ENCODE data around the gene CHD8. TPM values are rescaled to one million over a fixed set of nuclear protein-coding genes. Genes with fewer than 3 reads are reported as not detected.
"Not testable (repeated sequence)": the region's sequence is repeated elsewhere in the genome, so short reads cannot be mapped to it uniquely, and the experiment has no call there.

The CHD8 gene
- total and polyA plus RNA-seq, 12 donors = 19.4 to 47.5 (median 37.3) TPM

GRCh38 chr14:21467616-21468015, 11.7 kb upstream of the CHD8 start:
- Histone ChIP-seq H3K27me3 (no peaks in the 10 kb centered on the region), H3K36me3 (peaks cover 0 to 97% (median 30%) of the 10 kb centered on the region in 9 donors), H3K4me3 (no peak overlapping the region), H3K9me3 (no peaks in the 10 kb centered on the region), H3K4me1 (no peaks in the 10 kb centered on the region), H3K27ac (no peak overlapping the region)
- DNase-seq = no peak
- no peak for ATAC-seq
- WGBS, 2 donors = 56 to 67% methylated on average over 1 of the region's 1 CpG
- no peak for TF ChIP-seq CTCF (IDR thresholded peaks at IDR 0.05)
- intact Hi-C loops (cut with DNase I) = no loop called here

- no peaks in the 10 kb centered on the region for H3K9me3 ChIP-seq
- peaks cover 6 to 36% (median 25%) of the 10 kb centered on the region in 9 donors for H3K4me1 ChIP-seq
- peak overlapping the region; percentile 30 to 97 (median 94) for H3K27ac ChIP-seq
- H3K36me3 ChIP-seq = peaks cover 0 to 27% (median 4%) of the 10 kb centered on the region in 9 donors
- WGBS, 2 donors = 0 to 1% methylated on average over 17 of the region's 17 CpGs
- H3K4me3 ChIP-seq = peak overlapping the region; percentile 77 to 93 (median 87)
- intact Hi-C loops (cut with DNase I) = loop anchor here in 5 of 10 donors (2.0 to 10.0 kb wide), 4 partner anchors 19 to 102 kb away; partner anchors contain the start of gene SUPT16H (in 1 of the 5)
- no peaks in the 10 kb centered on the region for H3K27me3 ChIP-seq
- DNase-seq (no peak), ATAC-seq (peak in 7 of 8 donors; percentile 7 to 66 (median 29))
- no peak for TF ChIP-seq CTCF (IDR thresholded peaks at IDR 0.05)
Measured at GRCh38 chr14:21455592-21455911, 371 bp downstream of the CHD8 start.

GRCh38 chr14:21454843-21455544, 929 bp downstream of the CHD8 start:
- Histone ChIP-seq H3K4me3 (peak overlapping the region; percentile 77 to 93 (median 87)), H3K27me3 (no peaks in the 10 kb centered on the region), H3K27ac (peak overlapping the region in 8 of 10 donors; percentile 91 to 97 (median 94)), H3K9me3 (no peaks in the 10 kb centered on the region), H3K36me3 (peaks cover 0 to 22% (median 4%) of the 10 kb centered on the region in 9 donors), H3K4me1 (peaks cover 6 to 40% (median 25%) of the 10 kb centered on the region in 9 donors)
- ATAC-seq (no peak), DNase-seq (no peak)
- no peak for TF ChIP-seq CTCF (IDR thresholded peaks at IDR 0.05)
- WGBS, 2 donors = 24 to 30% methylated on average over 15 of the region's 15 CpGs
- intact Hi-C loops (cut with DNase I) = loop anchor here in 5 of 10 donors (2.0 to 10.0 kb wide), 4 partner anchors 18 to 102 kb away; partner anchors contain the start of gene SUPT16H (in 1 of the 5)

- 90 to 97% methylated on average over 1 of the region's 1 CpG for WGBS, 2 donors
- Histone ChIP-seq H3K36me3 (peaks cover 0 to 12% (median 0%) of the 10 kb centered on the region in 9 donors), H3K4me3 (no peak overlapping the region), H3K9me3 (no peaks in the 10 kb centered on the region), H3K4me1 (peaks cover under 1 to 38% (median 21%) of the 10 kb centered on the region in 9 donors), H3K27ac (no peak overlapping the region), H3K27me3 (no peaks in the 10 kb centered on the region)
- no peak for TF ChIP-seq CTCF (IDR thresholded peaks at IDR 0.05)
- no peak for DNase-seq
- intact Hi-C loops (cut with DNase I) = loop anchor here in 3 of 10 donors (10.0 kb wide), 2 partner anchors 65 to 105 kb away; partner anchors contain the start of gene SUPT16H (in 1 of the 3)
- ATAC-seq = no peak
Measured at GRCh38 chr14:21449899-21450216, 6.1 kb downstream of the CHD8 start.

- H3K27ac ChIP-seq; H3K36me3 ChIP-seq; intact Hi-C loops (cut with DNase I); H3K27me3 ChIP-seq; ATAC-seq; H3K9me3 ChIP-seq; DNase-seq; H3K4me3 ChIP-seq: not testable (repeated sequence)
- 93% methylated on average over 1 of the region's 1 CpG; no CpG with 5 or more reads in 1 of the 2 donors for WGBS, 2 donors
- peaks cover 0 to 14% (median 4%) of the 10 kb centered on the region in 9 donors for H3K4me1 ChIP-seq
Measured at GRCh38 chr14:21442657-21443056, 13.3 kb downstream of the CHD8 start.

Data from heart right ventricle (tissue), 16 donors.